ENCODE measurements around the gene WDR81. TPM values are rescaled to one million over a fixed set of nuclear protein-coding genes. Genes with fewer than 3 reads are reported as not detected.
A peak's percentile ranks its signal among the peaks of the same experiment; 100 is the strongest.
"Not testable (repeated sequence)": the region's sequence is repeated elsewhere in the genome, so short reads cannot be mapped to it uniquely, and the experiment has no call there.

WDR81 gene
- total RNA-seq: 27.0 TPM

- peak; percentile 77 for ATAC-seq
- DNase-seq (ENCODE audit: low spot score): peak; percentile 93
These were observed at the start of gene WDR81 for GRCh38 chr17:1724351-1724868. Gene WDR81, plus strand, starts transcription at chr17:1724704. Its CDS starts 256 bp downstream, at chr17:1724960.

- ATAC-seq: no peak
These were observed 48.1 kb upstream of the WDR81 start for GRCh38 chr17:1676401-1676800.

DNA sequence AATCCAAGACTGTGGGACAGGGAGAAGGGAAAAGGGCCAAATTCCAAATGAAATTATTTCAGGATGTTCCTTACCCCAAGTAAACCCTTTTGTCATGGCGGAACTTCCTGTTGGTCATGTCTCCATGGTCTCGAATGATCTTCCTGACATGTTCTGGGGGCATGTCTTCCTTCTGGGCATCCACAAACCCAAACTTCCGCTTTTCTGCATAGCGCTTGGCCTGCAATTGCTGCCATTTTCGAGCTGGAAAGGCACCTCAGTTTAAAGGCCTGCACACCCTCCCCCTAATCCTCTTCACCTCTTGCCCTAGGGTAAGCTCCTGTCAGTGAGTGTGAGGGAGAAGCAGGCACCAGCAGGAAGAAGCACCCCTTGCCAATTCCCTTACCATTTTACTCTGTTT lies 41.0 kb upstream of the WDR81 start:
- no peak for ATAC-seq
- no peak for DNase-seq (ENCODE audit: low spot score)

More at GRCh38 chr17:1676401-1676800, 48.1 kb upstream of the WDR81 start:
- DNase-seq (ENCODE audit: low spot score): no peak

- DNase-seq (ENCODE audit: low spot score): peak; percentile 98
- ATAC-seq: peak; percentile 99
These were observed 39.9 kb upstream of the WDR81 start, which contains the start of gene PRPF8 for GRCh38 chr17:1684378-1685189. Gene PRPF8, minus strand, starts transcription at chr17:1684867. Its CDS starts 296 bp downstream, at chr17:1684571.

GRCh38 chr17:1686086-1686485 lies 38.4 kb upstream of the WDR81 start:
- ATAC-seq: no peak
- no peak for DNase-seq (ENCODE audit: low spot score)

DNA sequence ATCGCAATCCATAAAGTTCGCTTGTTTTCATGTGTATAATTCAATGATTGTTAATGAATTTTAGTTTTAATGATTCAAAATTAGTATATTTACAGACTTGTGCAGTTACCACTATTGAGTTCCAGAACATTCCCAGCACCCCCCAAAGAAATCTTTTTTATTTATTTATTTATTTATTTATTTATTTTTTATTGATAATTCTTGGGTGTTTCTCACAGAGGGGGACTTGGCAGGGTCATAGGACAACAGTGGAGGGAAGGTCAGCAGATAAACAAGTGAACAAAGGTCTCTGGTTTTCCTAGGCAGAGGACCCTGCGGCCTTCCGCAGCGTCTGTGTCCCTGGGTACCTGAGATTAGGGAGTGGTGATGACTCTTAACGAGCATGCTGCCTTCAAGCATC lies 36.1 kb upstream of the WDR81 start:
- ATAC-seq; DNase-seq (ENCODE audit: low spot score): not testable (repeated sequence)

GRCh38 chr17:1690544-1691221 lies 33.8 kb upstream of the WDR81 start:
- ATAC-seq: no peak
- DNase-seq (ENCODE audit: low spot score): no peak

DNA sequence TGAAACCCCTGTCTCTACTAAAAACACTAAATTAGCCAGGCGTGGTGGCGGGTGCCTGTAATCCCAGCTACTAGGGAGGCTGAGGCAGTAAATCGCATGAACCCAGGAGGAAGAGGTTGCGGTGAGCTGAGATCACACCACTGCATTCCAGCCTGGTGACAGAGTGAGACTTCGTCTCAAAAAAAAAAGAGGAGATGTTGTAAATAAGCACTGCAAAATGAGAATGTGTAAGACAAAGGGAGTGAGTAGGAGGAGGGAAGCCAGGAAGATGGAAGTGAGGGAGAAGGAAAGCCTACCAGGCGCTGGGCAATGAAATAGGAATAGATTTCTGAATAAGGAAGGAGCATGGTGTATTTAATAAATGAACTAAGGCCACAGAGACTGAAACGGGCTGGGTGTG lies 31.2 kb upstream of the WDR81 start:
- ATAC-seq (no peak), DNase-seq (ENCODE audit: low spot score) (no peak)

GRCh38 chr17:1695365-1695764 lies 29.1 kb upstream of the WDR81 start:
- no peak for ATAC-seq
- no peak for DNase-seq (ENCODE audit: low spot score)

DNA sequence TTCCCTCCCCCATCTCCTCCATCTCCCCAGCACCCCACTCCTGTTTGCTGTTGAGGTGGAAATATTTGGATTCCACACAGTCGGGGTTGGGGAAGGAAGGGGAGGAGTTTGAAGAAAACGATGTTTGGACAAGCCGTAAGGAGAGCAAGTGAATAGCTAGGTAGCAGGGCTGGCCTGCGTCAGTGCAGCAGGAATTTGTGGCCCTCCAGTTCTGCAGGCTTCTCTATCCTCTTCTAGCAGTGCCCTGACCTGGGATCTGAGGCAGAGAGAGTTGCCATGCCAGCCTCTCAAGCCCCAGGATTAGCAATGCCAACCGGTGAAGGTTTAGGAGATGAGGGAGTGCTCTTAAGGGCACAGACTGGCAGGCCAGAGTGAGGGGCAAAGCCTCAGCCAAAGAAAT lies 26.8 kb upstream of the WDR81 start:
- DNase-seq (ENCODE audit: low spot score) (no peak), ATAC-seq (no peak)

DNA sequence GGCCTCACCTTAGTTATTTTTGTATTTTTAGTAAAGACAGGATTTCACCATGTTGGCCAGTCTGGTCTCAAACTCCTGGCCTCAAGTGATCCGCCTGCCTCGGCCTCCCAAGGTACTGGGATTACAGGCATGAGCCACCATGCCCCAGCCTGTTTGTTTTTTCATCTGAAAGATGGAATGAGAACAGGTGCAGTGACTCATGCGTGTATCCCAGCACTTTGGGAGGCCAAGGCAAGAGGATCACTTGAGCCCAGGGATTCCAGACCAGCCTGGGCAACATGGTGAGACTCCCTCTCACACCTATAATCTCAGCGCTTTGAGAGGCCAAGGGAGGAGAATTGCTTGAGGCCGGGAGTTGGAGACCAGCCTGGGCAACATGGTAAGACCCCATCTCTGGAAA lies 24.6 kb upstream of the WDR81 start:
- DNase-seq (ENCODE audit: low spot score); ATAC-seq: not testable (repeated sequence)

DNA sequence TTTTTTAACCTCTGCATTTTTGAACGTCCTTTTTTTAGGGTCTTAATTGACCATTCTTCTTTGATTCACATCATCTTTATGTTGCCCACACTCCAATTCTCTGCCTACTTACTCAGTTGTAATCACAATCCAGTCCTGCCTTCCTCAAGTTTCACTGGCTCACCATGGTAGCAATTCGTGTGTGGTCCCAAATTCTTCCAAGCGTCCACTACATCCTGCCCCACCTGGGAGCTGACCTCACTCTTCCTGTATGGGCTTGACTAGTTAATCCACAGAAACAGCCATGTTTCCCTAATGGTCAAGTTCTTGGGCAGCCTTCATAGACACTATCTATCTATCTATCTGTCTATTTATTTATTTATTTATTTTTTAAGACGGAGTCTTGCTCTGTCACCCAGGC lies 21.4 kb upstream of the WDR81 start:
- ATAC-seq: no peak
- no peak for DNase-seq (ENCODE audit: low spot score)

GRCh38 chr17:1705004-1705403 lies 19.5 kb upstream of the WDR81 start:
- ATAC-seq: no peak
- no peak for DNase-seq (ENCODE audit: low spot score)

DNA sequence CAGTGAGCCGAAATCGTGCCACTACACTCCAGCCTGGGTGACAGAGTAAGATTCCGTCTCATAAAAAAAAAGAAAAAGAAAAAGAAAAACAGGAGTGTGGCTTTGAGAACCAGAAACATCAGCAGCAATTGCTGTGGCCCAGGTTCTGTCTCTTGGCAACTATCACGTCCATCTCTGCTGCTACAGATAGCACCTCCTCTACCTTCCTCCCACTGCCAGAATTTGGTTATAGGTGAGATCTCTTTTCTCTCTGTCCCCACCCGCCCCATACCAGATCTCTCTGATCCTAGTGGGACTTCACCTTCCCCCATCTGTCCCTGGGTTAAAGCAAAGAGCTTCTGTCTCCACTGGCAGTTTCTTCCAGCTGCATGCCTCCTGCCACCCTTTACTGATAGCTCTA lies 17.4 kb upstream of the WDR81 start:
- ATAC-seq: no peak
- DNase-seq (ENCODE audit: low spot score): no peak

DNA sequence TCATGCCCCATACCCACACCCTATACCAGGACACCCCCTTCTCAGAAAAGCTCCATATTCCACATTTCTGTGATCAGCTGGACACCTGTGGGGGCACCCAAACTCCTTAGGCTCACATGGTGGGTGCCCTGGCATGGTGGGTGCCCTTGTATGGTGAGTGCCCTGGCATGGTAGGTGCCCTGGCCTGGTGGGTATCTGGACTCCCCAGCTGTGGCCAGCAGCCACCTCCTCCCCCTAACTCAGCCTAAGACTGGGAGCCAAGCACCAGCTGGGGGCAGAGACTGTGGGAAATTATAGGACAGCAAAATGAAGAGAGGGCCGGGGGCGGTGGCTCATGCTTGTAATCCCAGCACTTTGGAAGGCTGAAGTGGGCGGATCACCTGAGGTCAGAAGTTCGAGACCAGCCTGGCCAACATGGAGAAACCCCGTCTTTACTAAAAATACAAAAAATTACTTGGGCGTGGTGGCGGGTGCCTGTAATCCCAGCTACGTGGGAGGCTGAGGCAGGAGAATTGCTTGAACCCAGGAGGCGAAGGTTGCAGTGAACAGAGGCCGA lies 15.6 kb upstream of the WDR81 start:
- ATAC-seq; DNase-seq (ENCODE audit: low spot score): not testable (repeated sequence)

- DNase-seq (ENCODE audit: low spot score): no peak
- peak; percentile 18 for ATAC-seq
These were observed 15.0 kb upstream of the WDR81 start for GRCh38 chr17:1709403-1709951.

GRCh38 chr17:1709971-1710806 lies 14.3 kb upstream of the WDR81 start, which contains the start of gene TLCD2:
Gene TLCD2, minus strand, starts transcription at chr17:1710377. Its CDS starts 135 bp downstream, at chr17:1710242.
- ATAC-seq (peak; percentile 64), DNase-seq (ENCODE audit: low spot score) (peak; percentile 88)

DNA sequence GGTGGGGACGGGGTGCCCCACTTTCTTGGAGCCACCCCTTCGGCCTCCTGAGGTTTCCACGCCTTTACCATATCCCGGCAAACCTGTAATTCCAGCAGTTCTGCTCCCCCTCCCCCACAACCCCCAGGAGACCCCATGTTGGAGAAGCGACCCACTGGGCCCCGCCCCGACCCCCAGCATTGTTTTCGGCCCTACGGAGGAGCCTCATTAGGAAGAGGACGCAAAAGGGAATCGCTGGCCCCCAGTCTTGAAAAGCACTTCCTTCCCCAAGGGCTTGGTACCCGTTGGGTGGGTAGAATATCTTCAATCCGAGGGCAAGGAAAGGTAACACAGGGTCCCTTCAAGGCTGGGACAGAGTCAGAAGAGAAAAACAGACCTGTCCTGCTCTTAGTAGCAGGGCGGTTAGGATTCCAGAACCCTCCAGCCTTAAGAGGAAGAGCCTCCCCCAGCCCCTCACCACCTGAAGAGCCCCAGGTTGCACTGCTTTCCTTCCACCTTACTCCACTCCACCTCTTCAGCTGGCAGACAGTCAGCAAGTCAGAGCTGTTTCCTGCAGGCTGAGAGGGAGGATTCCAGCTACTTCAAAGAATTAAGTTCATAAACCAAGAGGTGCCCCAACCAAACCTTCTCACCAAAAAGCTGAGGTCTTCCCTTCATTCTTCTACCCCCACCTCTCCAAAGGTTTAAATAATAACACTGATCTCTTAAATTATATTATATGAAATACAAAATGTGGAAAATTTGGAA lies 13.5 kb upstream of the WDR81 start:
- no peak for ATAC-seq
- no peak for DNase-seq (ENCODE audit: low spot score)

DNA sequence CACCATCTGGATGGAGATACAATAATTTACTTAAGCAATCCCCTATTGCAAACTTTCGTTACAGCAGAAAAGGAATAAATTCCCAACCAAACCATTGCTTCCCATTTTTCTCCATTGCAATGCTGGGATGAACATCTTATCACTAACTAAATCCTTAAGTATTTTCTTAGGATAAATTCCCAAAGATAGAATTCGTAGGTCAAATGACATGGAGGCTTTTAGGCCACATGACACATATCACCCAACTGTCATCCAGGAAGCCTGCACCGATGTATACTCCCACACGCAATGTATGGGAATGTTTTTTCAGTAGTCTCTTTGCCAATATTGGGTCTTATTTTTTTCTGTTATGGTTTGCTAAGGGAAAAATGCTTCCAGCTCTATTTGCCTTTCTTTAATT lies 12.7 kb upstream of the WDR81 start:
- DNase-seq (ENCODE audit: low spot score): no peak
- ATAC-seq: no peak

DNA sequence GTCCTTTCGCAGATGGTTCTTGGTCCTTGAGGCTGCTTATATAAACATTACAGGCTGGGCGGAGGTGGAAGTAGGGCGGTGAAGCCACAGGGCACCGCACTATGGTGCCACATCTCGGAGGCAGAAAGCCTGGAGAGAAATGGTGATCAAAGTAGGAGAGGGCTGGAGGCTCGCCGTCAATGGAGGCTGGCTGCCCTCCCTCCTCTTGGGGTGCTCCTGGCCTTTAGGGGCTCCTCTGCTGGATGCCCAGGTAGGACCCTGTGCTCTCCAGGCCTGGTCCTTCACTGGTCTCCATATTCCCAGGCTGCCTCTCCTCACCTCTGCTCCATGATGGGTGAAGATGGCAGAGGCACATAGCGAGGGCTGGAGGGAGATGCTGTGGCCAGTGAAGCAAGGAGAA lies 12.2 kb upstream of the WDR81 start:
- ATAC-seq (no peak), DNase-seq (ENCODE audit: low spot score) (no peak)

Measured in left lobe of liver (tissue), 2 donors.